ENCODE measurements around the gene DENND5B.

DNA sequence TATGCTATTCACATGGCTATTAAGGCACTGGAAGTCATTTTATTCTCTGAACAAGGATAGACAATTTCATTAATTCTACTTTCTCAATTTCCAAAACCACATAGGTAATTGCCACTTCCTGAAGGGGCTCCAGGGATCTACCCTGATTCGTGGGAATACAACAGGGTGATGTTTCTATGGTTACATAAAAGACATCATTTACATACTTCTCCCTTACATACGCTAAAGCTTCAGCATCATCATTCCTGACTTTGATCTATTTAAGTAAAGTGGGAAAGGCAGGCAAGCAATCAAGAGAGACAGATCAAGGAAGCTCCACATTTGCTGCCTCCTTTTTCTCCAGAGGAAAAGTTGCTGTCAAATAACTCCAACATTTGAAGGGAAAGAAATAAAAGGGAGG, 146.2 kb downstream of the DENND5B start:
- TF ChIP-seq SP1 (IDR thresholded peaks at IDR 0.05), result no peak
- TF ChIP-seq ELF4 (IDR thresholded peaks at IDR 0.05), result no peak
- no peak for TF ChIP-seq FOXA1 (IDR thresholded peaks at IDR 0.05)
- no peak for TF ChIP-seq CTBP1 (IDR thresholded peaks at IDR 0.05; ENCODE audit: borderline replicate concordance)
- no peak for TF ChIP-seq NFRKB (IDR thresholded peaks at IDR 0.05)
- no peak for TF ChIP-seq LEF1 (IDR thresholded peaks at IDR 0.05; ENCODE audit: borderline replicate concordance)
- TF ChIP-seq ARNT (IDR thresholded peaks at IDR 0.05), result no peak
- TF ChIP-seq FOXM1 (IDR thresholded peaks at IDR 0.05; ENCODE audit: borderline replicate concordance), result no peak
- no peak for TF ChIP-seq SUZ12 (IDR thresholded peaks at IDR 0.05)
- no peak for TF ChIP-seq ZNF384 (IDR thresholded peaks at IDR 0.05)
- TF ChIP-seq BHLHE40 (IDR thresholded peaks at IDR 0.05; ENCODE audit: borderline replicate concordance), result no peak

All from HEK293T (cell line).